Astrocyte (in vitro differentiated cells and primary cell): Measurements from ENCODE around the gene CIBAR2.

Experiments
- CTCF ChIP-seq: IDR thresholded peaks from 2 replicates; pipeline ENCODE4 v1.5.1; 2011; ENCODE audit warnings: low read depth, mild to moderate bottlenecking, inconsistent platforms, low read length, moderate library complexity; ENCODE audit not compliant: insufficient read depth
- EZH2 ChIP-seq: IDR thresholded peaks from 2 replicates; pipeline ENCODE4 v1.6.1; 2012; ENCODE audit warnings: mild to moderate bottlenecking, low read length, inconsistent platforms; ENCODE audit not compliant: insufficient read depth

GRCh38 chr16:85110105-85110504 lies 2.2 kb downstream of the CIBAR2 start:
- TF ChIP-seq CTCF: no peak
- no peak for TF ChIP-seq EZH2
